DOHH2 (cell line): ENCODE results near the gene IBA57.

ENCODE experiments used
- EZH2phosphoT487 ChIP-seq: fragments of 200-600 bp; sonication (generic); IDR thresholded peaks from 2 replicates; pipeline ENCODE4 v1.6.1; 2017; ENCODE audit warnings: borderline replicate concordance, mild to moderate bottlenecking, antibody characterized with exemption, low read length, moderate library complexity, mixed read lengths
- TF ChIP-seq, protein P1 (sequence below): fragments of 200-600 bp; sonication (generic); IDR thresholded peaks from one replicate; pipeline ENCODE4 v1.5.1; 2014; ENCODE audit warnings: antibody characterized with exemption, mild to moderate bottlenecking, low read depth, low read length; ENCODE audit not compliant: poor library complexity, severe bottlenecking

- TF ChIP-seq, protein P1, sequence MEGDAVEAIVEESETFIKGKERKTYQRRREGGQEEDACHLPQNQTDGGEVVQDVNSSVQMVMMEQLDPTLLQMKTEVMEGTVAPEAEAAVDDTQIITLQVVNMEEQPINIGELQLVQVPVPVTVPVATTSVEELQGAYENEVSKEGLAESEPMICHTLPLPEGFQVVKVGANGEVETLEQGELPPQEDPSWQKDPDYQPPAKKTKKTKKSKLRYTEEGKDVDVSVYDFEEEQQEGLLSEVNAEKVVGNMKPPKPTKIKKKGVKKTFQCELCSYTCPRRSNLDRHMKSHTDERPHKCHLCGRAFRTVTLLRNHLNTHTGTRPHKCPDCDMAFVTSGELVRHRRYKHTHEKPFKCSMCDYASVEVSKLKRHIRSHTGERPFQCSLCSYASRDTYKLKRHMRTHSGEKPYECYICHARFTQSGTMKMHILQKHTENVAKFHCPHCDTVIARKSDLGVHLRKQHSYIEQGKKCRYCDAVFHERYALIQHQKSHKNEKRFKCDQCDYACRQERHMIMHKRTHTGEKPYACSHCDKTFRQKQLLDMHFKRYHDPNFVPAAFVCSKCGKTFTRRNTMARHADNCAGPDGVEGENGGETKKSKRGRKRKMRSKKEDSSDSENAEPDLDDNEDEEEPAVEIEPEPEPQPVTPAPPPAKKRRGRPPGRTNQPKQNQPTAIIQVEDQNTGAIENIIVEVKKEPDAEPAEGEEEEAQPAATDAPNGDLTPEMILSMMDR = no peak
- no peak for TF ChIP-seq EZH2phosphoT487
These were observed 5.8 kb downstream of the IBA57 start for GRCh38 chr1:228171221-228171891.
